ENCODE results near the gene RMND5B.

The RMND5B gene

DNA sequence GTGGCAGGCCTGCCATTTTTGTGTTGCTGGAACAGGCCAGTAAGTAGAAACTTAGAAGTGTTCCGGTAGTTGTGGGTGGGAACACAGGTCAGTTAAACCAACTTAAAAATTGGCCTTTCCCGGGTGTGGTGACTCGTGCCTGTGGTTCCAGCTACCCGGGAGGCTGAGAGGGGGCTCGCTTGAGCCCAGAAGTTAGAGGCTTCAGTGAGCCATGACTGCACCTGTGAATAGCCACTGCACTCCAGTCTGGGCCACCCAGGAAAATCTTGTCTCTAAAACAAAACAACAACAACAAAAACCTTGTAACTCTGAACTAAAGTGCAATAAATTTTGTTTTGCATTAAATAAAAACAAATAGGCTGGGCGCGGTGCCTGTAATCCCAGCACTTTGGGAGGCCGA, 24.3 kb downstream of the RMND5B start:
- Histone ChIP-seq H3K4me1 (ENCODE audit: insufficient read depth, low read length) (no peaks in the 10 kb centered on the region), H3K36me3 (ENCODE audit: insufficient read depth, low read length) (peaks cover 12% of the 10 kb centered on the region; the same call in 1 of the 2 replicates), H3K9ac (ENCODE audit: low read depth, low read length) (no peak overlapping the region), H3K9me3 (ENCODE audit: control insufficient read depth, insufficient read depth, low read length) (no peaks in the 10 kb centered on the region)

DNA sequence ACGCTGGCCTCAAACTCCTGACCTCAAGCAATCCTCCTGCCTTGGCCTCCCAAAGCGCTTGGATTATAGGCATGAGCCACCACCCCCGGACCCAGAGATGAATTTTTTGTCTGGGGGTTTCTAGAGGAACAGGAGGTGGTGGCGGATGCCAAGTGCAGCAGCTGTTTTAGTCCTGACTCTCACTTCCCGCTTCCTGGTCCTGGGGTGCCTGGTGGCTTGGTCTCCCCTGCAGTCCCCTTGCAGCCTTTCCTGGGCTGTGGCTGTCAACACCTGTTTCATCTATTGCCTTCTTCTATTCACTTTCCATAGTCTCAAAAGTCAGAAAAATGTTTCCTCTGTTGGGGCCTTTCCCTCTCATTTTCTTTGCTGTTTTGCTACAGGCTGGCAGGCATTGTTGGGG, 29.4 kb downstream of the RMND5B start:
- Histone ChIP-seq H3K4me1 (ENCODE audit: insufficient read depth, low read length) (no peaks in the 10 kb centered on the region), H3K9me3 (ENCODE audit: control insufficient read depth, insufficient read depth, low read length) (no peaks in the 10 kb centered on the region), H3K9ac (ENCODE audit: low read depth, low read length) (no peak overlapping the region), H3K36me3 (ENCODE audit: insufficient read depth, low read length) (no peaks in the 10 kb centered on the region)

DNA sequence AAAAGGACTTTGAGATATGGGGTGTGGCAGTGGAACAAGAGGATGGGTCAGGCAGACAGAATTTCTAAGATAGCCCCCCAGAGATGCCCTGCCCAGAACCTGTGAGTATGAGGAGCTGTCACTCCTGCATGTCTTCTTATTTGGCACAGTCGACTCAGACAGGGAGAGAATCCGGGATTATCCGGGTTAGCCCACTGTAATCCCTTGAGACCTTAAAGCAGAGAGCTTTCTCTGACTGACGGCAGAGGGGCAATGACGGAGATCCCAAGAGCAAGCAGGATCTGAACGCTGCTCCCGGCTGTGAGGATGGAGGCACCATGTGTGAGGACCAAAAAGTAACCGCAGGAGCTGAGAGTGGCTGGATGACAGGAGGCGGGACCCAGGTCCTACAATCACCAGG, 31.7 kb downstream of the RMND5B start:
- Histone ChIP-seq H3K36me3 (ENCODE audit: insufficient read depth, low read length) (no peaks in the 10 kb centered on the region), H3K9me3 (ENCODE audit: control insufficient read depth, insufficient read depth, low read length) (no peaks in the 10 kb centered on the region), H3K4me1 (ENCODE audit: insufficient read depth, low read length) (no peaks in the 10 kb centered on the region), H3K9ac (ENCODE audit: low read depth, low read length) (no peak overlapping the region)

DNA sequence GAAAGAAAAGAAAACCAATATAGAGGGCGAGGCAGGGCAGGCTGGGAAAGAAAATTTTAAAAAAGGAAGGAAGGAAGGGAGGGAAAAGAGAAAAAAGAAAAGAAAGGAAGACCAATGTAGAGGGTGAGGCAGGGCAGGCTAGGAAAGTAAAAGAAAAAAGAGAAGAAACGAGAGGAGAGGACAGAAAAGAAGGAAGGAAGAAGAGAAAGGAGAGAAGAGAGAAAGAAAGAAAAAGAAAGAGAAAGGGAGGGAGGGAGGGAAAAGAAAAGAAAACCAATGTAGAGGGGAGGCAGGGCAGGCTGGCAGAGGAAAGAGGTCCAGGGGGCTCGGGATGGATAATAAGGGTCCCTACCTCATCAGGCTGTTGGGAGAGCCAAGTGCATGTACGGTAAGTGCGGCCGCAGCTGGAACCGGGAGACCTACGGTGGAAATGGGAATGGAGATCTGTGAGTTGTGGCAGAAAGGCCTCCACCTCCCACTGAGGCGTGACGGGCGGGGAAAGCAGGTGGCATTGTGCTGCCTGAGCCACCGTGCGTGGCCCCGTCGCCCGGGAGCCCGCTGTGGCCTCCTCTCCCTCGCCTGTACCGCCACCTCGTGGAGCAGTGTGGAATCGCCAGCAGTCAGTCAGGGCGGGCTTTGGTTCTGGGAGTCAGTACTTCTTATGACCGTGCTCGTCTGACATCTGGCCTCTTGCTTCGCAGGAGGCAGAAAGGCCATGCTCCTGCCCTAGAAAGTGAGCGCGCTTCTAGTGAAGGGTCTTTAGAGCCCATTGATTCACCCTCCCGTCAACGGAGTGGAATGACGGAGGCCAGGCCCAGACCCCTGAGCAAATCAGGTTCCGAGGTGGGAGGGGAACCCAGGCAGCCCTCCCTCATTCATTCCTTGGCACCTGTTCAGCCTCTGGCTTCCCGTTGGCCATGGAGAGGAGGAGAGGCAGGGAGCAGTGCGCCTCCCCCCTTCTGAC, 33.2 kb downstream of the RMND5B start:
- no peaks in the 10 kb centered on the region for H3K9me3 ChIP-seq (ENCODE audit: control insufficient read depth, insufficient read depth, low read length)
- no peaks in the 10 kb centered on the region for H3K4me1 ChIP-seq (ENCODE audit: insufficient read depth, low read length)
- H3K36me3 ChIP-seq (ENCODE audit: insufficient read depth, low read length) = no peaks in the 10 kb centered on the region
- peak overlapping the region; percentile 24; the same call in 1 of the 2 replicates for H3K9ac ChIP-seq (ENCODE audit: low read depth, low read length)

DNA sequence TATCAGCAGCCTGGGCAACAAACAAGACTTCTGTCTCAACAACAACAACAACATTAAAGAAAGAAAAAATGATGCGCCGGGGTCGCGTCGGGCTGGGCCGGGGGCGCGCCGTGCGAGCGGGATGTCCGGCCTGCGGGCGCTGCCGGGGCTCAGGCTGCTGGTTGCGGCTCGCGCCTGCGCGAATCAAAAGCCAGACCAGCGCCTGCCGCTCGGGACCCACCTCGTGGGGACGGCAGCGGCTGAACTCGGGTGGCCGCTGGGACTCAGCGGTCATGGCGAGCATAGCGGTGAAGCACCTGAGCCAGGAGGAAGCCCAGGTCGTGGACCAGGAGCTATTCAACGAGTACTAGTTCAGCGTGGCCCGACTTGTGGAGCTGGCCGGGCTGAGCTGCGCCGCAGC, 34.8 kb downstream of the RMND5B start:
- no peak overlapping the region; the same call in 1 of the 2 replicates for H3K9ac ChIP-seq (ENCODE audit: low read depth, low read length)
- H3K4me1 ChIP-seq (ENCODE audit: insufficient read depth, low read length) = peaks cover 7% of the 10 kb centered on the region
- no peaks in the 10 kb centered on the region for H3K9me3 ChIP-seq (ENCODE audit: control insufficient read depth, insufficient read depth, low read length)
- H3K36me3 ChIP-seq (ENCODE audit: insufficient read depth, low read length) = no peaks in the 10 kb centered on the region

DNA sequence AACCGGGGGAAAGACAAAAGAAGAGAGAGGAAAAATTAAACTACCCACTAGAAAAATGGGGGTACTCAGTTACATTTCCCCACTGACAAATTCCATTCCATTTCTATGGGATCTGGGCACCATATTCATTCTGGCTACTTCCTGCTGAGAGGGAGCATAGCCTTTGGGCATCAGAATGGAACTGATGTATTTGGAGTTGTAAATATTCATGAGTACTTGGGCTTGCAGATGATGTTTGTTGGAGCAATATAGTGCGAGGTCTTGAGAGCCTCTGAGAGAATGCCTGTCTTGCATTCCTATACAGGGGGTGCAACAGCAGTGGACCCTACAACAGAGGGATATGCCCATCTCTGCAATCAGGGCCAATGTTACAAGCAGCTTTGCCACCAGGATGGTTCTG, 39.6 kb downstream of the RMND5B start:
- Histone ChIP-seq H3K9ac (ENCODE audit: low read depth, low read length) (no peak overlapping the region), H3K9me3 (ENCODE audit: control insufficient read depth, insufficient read depth, low read length) (no peaks in the 10 kb centered on the region), H3K4me1 (ENCODE audit: insufficient read depth, low read length) (peaks cover 11% of the 10 kb centered on the region), H3K36me3 (ENCODE audit: insufficient read depth, low read length) (no peaks in the 10 kb centered on the region)

DNA sequence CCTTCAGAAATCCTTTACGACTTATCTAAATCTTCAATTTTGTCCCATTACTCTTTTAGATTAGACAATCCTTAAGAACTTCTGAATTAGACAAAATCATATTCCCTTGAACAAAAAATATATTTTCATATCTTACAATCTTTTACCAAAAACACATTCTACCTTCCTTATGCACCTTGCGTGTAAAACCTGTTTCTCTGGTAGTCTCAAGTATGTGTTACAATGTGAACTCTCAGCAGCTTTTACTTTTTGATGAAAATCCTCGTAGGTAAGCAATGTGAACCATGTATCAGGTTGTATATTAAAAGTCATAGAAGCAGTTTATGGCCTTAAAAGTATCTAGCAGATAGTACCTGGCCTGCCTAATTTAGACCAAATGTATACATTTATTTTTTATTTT, 43.6 kb downstream of the RMND5B start:
- peaks cover 10% of the 10 kb centered on the region for H3K4me1 ChIP-seq (ENCODE audit: insufficient read depth, low read length)
- H3K9me3 ChIP-seq (ENCODE audit: control insufficient read depth, insufficient read depth, low read length) = no peaks in the 10 kb centered on the region
- no peak overlapping the region for H3K9ac ChIP-seq (ENCODE audit: low read depth, low read length)
- H3K36me3 ChIP-seq (ENCODE audit: insufficient read depth, low read length) = no peaks in the 10 kb centered on the region

DNA sequence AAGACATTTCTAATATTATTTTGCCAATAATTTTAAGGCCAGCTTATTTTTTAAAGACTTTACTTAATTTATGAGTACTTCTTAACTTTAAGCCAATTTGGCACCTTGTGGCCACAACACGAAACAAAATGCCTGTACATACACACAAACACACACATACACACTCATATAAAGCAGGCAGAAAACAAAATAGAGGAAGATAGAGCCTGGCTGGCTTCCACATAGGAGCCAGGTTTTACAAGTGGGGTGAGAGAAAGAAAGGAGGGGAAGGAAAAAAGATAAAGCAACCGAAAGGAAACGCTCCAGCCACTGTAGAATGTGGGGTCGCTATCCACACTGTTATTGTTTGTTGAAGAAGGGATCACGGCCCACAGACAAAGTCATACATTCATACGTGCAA, 46.0 kb downstream of the RMND5B start:
- Histone ChIP-seq H3K4me1 (ENCODE audit: insufficient read depth, low read length) (peaks cover 5% of the 10 kb centered on the region; the same call in 1 of the 2 replicates), H3K9ac (ENCODE audit: low read depth, low read length) (no peak overlapping the region), H3K36me3 (ENCODE audit: insufficient read depth, low read length) (no peaks in the 10 kb centered on the region), H3K9me3 (ENCODE audit: control insufficient read depth, insufficient read depth, low read length) (no peaks in the 10 kb centered on the region)

DNA sequence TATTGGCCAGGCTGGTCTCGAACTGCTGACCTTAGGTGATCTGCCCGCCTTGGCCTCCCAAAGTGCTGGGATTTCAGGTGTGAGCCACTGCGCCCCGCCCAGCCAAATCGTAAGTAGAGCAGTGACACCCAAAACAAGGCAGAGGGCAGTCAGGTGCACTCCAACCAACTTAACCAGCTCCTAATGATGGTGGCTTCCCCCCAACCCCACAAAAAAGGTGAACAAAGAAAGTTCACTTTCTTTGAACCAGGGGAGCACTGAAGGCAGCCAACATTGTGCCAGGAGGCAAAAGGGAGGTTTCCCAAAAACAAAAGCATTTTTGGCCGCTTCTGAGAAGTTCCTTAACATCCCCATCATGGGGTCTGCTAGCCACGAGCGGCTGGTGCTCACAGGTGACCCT, 46.8 kb downstream of the RMND5B start:
- H3K9ac ChIP-seq (ENCODE audit: low read depth, low read length) = no peak overlapping the region
- H3K36me3 ChIP-seq (ENCODE audit: insufficient read depth, low read length) = no peaks in the 10 kb centered on the region
- H3K4me1 ChIP-seq (ENCODE audit: insufficient read depth, low read length) = peaks cover 5% of the 10 kb centered on the region; the same call in 1 of the 2 replicates
- H3K9me3 ChIP-seq (ENCODE audit: control insufficient read depth, insufficient read depth, low read length) = peaks cover 3% of the 10 kb centered on the region; the same call in 1 of the 2 replicates

DNA sequence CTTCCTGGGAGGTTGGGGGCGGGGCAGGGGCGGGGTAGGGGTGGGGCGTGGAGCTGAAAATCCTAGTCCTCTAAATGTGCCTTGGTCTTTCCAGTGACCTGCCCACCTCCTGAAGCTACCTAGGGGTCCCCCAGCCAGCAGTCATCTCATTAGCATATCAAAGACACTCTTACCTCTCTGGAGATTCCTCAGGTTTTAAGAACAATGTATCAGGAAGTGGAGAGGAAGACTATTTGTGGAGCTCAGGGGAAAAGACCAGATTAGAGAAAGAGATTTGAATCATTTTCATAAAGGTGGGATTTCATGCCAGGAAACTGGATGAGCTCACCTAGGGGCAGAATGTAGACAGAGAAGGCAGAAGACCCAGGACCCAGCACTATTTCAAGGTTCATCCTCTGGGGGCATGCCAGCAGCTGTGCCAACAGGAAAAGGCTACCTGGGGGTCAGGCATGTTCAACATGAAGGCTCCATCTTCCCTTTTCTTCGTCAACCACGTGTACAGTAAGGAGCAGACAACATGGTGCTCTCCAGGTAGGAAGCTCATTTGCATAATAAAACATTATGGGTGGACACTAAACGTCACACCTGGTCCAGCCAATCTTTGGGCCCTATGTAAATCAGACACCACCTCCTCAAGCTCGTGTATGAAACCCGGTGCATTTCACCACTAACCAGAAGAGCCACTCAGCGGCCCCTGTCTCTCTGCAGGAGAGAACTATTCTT, 49.5 kb downstream of the RMND5B start:
- Histone ChIP-seq H3K4me1 (ENCODE audit: insufficient read depth, low read length) (peaks cover 5% of the 10 kb centered on the region; the same call in 1 of the 2 replicates), H3K9me3 (ENCODE audit: control insufficient read depth, insufficient read depth, low read length) (peaks cover 3% of the 10 kb centered on the region; the same call in 1 of the 2 replicates), H3K9ac (ENCODE audit: low read depth, low read length) (peak overlapping the region; percentile 34), H3K36me3 (ENCODE audit: insufficient read depth, low read length) (no peaks in the 10 kb centered on the region)

DNA sequence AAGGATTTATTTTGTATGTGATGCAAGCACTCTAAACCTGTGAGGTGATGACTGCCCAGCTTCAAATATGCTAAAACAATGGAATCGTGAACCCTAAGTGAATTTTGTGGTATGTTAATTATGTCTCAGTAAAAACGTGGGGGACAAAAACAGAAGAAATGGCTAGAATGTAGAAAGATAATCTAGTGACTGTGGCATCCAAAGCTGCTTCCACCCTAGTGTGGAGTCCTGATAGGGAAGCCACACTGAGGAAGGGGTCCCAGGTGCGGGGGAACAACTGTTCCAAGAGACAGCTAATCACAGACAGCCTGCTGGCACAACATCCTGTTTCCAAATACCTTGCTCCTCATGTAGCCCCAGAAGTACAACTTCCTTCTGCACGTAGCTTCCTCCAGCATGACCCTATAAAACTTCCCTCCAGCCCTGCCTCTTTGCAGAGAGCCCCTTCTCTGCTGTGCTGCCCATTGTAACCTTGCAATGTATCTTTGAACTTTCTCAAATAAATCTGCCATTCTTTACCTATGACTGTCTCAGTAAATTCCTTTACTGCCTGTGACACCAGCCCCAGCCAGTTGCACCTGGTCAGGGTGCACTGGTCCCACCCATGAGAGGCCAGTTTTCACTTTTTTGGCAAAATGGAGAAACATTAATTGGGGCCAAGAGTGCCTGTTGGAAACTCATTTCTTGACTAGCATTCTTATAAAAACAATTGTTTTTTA, 51.5 kb downstream of the RMND5B start:
- peaks cover 5% of the 10 kb centered on the region; the same call in 1 of the 2 replicates for H3K4me1 ChIP-seq (ENCODE audit: insufficient read depth, low read length)
- H3K9me3 ChIP-seq (ENCODE audit: control insufficient read depth, insufficient read depth, low read length) = peaks cover 3% of the 10 kb centered on the region; the same call in 1 of the 2 replicates
- no peaks in the 10 kb centered on the region for H3K36me3 ChIP-seq (ENCODE audit: insufficient read depth, low read length)
- no peak overlapping the region for H3K9ac ChIP-seq (ENCODE audit: low read depth, low read length)

DNA sequence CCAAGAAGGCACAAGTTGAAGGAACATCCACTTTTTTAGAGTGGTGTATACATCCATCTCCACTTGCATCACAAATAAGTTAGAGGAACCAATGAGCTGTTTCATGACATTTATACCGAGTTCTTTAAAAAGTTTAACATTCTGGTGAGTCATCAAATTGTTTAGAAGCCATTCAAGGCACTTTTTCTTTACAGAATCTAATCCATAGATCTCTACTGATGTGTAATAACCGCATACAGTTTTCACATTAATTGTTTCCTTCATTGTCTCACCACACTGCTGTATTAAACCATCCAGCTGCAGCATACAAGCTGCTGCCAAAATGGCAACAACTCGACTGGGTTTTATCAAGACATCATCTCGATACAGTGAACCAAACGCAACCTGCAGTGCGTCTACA, 55.6 kb downstream of the RMND5B start:
- Histone ChIP-seq H3K9ac (ENCODE audit: low read depth, low read length) (no peak overlapping the region), H3K36me3 (ENCODE audit: insufficient read depth, low read length) (no peaks in the 10 kb centered on the region), H3K9me3 (ENCODE audit: control insufficient read depth, insufficient read depth, low read length) (peaks cover 3% of the 10 kb centered on the region; the same call in 1 of the 2 replicates), H3K4me1 (ENCODE audit: insufficient read depth, low read length) (no peaks in the 10 kb centered on the region)

DNA sequence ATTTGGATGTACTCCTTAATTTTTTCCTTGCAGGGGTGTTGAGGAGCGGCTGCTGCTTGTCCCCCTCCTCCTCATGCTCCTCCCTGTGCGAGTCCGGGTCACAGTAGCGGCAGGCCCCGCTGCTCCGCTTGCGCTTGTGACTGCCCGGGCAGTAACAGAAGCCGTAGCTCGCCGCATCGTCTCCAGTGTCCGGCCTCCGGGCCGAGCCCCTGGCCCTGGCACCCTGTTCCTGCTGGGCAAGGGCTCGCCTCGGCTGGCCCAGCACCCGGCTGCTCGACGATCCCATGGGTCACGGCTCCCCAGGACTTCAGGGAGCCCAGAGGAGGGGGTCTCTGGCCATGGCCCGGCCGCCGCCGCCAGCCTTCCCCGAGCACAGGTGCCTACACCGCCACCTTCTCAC, 56.2 kb downstream of the RMND5B start, which contains the start of gene GMCL2:
Gene GMCL2 (minus strand): TSS at position 358 of the 400 bp plus-strand sequence. CDS start 72 bp downstream, at position 286.
- no peaks in the 10 kb centered on the region for H3K4me1 ChIP-seq (ENCODE audit: insufficient read depth, low read length)
- no peak within 1 kb of the TSS for H3K9ac ChIP-seq (ENCODE audit: low read depth, low read length)
- H3K9me3 ChIP-seq (ENCODE audit: control insufficient read depth, insufficient read depth, low read length) = peaks cover 3% of the 10 kb centered on the region; the same call in 1 of the 2 replicates
- no peaks in the 10 kb centered on the region for H3K36me3 ChIP-seq (ENCODE audit: insufficient read depth, low read length)

DNA sequence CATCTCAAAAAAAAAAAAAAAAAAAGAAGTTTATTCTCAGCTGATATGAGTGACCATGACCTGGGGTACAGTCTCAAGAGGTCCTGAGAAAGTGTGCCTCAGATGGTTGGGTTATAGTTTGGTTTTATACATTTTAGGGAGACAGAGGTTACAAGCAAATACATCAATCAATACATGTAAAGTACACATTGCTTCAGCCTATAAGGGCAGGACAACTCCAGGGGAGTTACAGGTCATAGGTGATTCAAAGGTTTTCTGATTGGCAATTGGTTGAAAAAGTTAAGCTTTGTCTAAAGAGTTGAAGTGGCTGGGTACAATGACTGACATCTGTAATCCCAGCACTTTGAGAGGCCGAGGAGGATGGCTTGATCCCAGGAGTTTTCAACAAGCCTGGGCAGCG, 58.6 kb downstream of the RMND5B start:
- no peak overlapping the region for H3K9ac ChIP-seq (ENCODE audit: low read depth, low read length)
- no peaks in the 10 kb centered on the region for H3K4me1 ChIP-seq (ENCODE audit: insufficient read depth, low read length)
- H3K36me3 ChIP-seq (ENCODE audit: insufficient read depth, low read length) = no peaks in the 10 kb centered on the region
- no peaks in the 10 kb centered on the region for H3K9me3 ChIP-seq (ENCODE audit: control insufficient read depth, insufficient read depth, low read length)
